Mesendoderm (in vitro differentiated cells): Measurements from ENCODE around the gene AIFM1.

Experiments used
- DNase-seq: peaks from one replicate; pipeline ENCODE4 v3.0.0; 2013
- H2AK5ac ChIP-seq: 2 replicates; pipeline ENCODE4 v1.6.1; 2013; ENCODE audit warnings: low read length, inconsistent platforms
- H2BK120ac ChIP-seq: 2 replicates; pipeline ENCODE4 v1.6.1; 2013; ENCODE audit warnings: low read depth, mild to moderate bottlenecking, low read length, moderate library complexity, mixed read lengths
- H2BK15ac ChIP-seq: replicated peaks from 2 replicates; pipeline ENCODE4 v1.6.1; 2013; ENCODE audit warnings: low read depth, mild to moderate bottlenecking, moderate library complexity
- H2BK5ac ChIP-seq: 2 replicates; pipeline ENCODE4 v1.6.1; 2013; ENCODE audit warnings: low read length, inconsistent platforms
- H3K18ac ChIP-seq: 2 replicates; pipeline ENCODE4 v1.6.1; 2013; ENCODE audit warnings: mild to moderate bottlenecking, low read length, mixed read lengths
- H3K23ac ChIP-seq: one replicate; pipeline ENCODE4 v1.6.1; 2013; ENCODE audit warnings: low read length
- H3K27ac ChIP-seq: 2 replicates; pipeline ENCODE4 v1.5.1; 2013; ENCODE audit warnings: low read depth, mild to moderate bottlenecking, inconsistent platforms, low read length, moderate library complexity
- H3K27me3 ChIP-seq: 2 replicates; pipeline ENCODE4 v1.6.1; 2013; ENCODE audit warnings: low read length, control low read depth, mild to moderate bottlenecking, inconsistent platforms; ENCODE audit not compliant: insufficient read depth, poor library complexity
- H3K36me3 ChIP-seq: 2 replicates; pipeline ENCODE4 v1.6.1; 2013; ENCODE audit warnings: low read length, inconsistent platforms; ENCODE audit not compliant: control insufficient read depth, insufficient read depth
- H3K4ac ChIP-seq: one replicate; pipeline ENCODE4 v1.6.1; 2013; ENCODE audit warnings: low read depth, mild to moderate bottlenecking, low read length, moderate library complexity
- H3K4me1 ChIP-seq: 2 replicates; pipeline ENCODE4 v1.6.1; 2013; ENCODE audit warnings: low read depth, low read length, inconsistent platforms; ENCODE audit not compliant: control insufficient read depth
- H3K4me2 ChIP-seq: 2 replicates; pipeline ENCODE4 v1.6.1; 2013; ENCODE audit warnings: low read length
- H3K4me3 ChIP-seq: 2 replicates; pipeline ENCODE4 v1.5.1; 2013; ENCODE audit warnings: mild to moderate bottlenecking, low read length
- H3K56ac ChIP-seq: one replicate; pipeline ENCODE4 v1.6.1; 2013; ENCODE audit warnings: low read length
- H3K79me1 ChIP-seq: 2 replicates; pipeline ENCODE4 v1.6.1; 2013; ENCODE audit warnings: low read length, inconsistent platforms
- H3K79me2 ChIP-seq: 2 replicates; pipeline ENCODE4 v1.6.1; 2013; ENCODE audit warnings: mild to moderate bottlenecking, low read length; ENCODE audit not compliant: control insufficient read depth, insufficient read depth
- H3K9ac ChIP-seq: 2 replicates; pipeline ENCODE4 v1.6.1; 2013; ENCODE audit warnings: low read length, inconsistent platforms
- H4K5ac ChIP-seq: one replicate; pipeline ENCODE4 v1.6.1; 2013; ENCODE audit warnings: low read length
- H4K8ac ChIP-seq: one replicate; pipeline ENCODE4 v1.6.1; 2013; ENCODE audit warnings: low read depth, mild to moderate bottlenecking, control low read depth, low read length, moderate library complexity
- WGBS: extraction: QIAGEN DNeasy Blood & Tissue Kit; methylation state at CpG from one replicate; pipeline ENCODE4 v1.1.7; 2013; ENCODE audit warnings: low lambda C conversion rate, missing lambda C conversion rate; ENCODE audit not compliant: insufficient coverage; ENCODE audit errors: extremely low coverage; 5-methylcytosine and 5-hydroxymethylcytosine counted together

AIFM1 gene

DNA sequence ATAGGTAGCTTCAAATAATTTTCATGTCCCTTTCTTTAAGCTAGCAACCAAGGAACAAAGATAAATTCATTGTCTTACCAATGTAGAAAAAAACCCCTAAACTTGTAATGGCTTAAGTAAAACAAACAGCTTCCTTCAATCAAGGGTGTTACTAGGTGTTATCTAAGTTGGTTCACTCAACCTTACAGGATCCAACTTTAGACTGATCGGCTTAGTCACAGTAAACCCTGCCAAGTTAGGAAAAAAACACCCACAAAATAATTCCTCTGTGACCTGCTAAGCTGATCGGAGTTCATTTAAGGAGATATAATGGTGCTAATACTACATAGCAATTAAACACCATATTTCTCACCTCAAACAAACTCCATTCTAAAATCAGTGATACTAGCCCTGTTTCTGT, 10.1 kb downstream of the AIFM1 start:
- no peaks in the 10 kb centered on the region for H3K79me2 ChIP-seq
- H3K36me3 ChIP-seq: no peaks in the 10 kb centered on the region
- no peak overlapping the region for H2BK120ac ChIP-seq
- no peak overlapping the region for H3K27ac ChIP-seq
- H3K56ac ChIP-seq: no peak overlapping the region
- H3K18ac ChIP-seq: no peak overlapping the region
- H3K4me1 ChIP-seq: no peaks in the 10 kb centered on the region
- H3K4ac ChIP-seq: no peak overlapping the region
- no peak overlapping the region for H3K23ac ChIP-seq
- H2BK5ac ChIP-seq: no peak overlapping the region
- no peak overlapping the region for H3K9ac ChIP-seq
- DNase-seq: no peak
- no peak overlapping the region for H4K5ac ChIP-seq
- no peak overlapping the region for H3K4me2 ChIP-seq
- no peak overlapping the region for H2AK5ac ChIP-seq
- H3K4me3 ChIP-seq: no peak overlapping the region
- no peaks in the 10 kb centered on the region for H3K79me1 ChIP-seq
- no peak overlapping the region for H2BK15ac ChIP-seq
- no peaks in the 10 kb centered on the region for H3K27me3 ChIP-seq
- WGBS: no CpG with 5 or more reads among the region's 2 CpGs
- no peak overlapping the region for H4K8ac ChIP-seq

DNA sequence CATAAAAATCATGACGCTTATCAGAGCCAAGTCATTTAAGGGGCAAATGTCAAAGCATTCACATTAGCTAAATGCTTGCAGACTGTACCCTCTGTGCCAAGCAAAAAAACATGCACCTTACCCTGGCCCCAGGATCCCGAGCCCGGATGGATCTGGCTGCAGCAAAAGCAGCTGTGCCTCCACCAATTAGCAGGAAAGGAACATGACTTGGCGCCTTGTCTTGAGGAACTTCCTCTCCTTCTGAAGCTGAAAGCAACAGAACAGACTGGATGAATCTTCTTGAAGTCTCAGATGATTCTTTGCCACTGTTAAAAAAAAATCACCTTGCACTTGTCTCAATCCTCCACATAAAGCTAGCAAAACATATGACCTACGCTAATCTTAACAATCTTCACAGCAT, 18.0 kb downstream of the AIFM1 start:
- Histone ChIP-seq H3K9ac (no peak overlapping the region), H3K27ac (no peak overlapping the region), H3K4me2 (no peak overlapping the region), H3K56ac (no peak overlapping the region), H3K79me2 (no peaks in the 10 kb centered on the region), H2BK5ac (no peak overlapping the region), H3K4me3 (no peak overlapping the region), H3K18ac (no peak overlapping the region), H4K5ac (no peak overlapping the region), H2BK15ac (no peak overlapping the region), H3K36me3 (no peaks in the 10 kb centered on the region), H3K79me1 (no peaks in the 10 kb centered on the region), H4K8ac (no peak overlapping the region), H2AK5ac (no peak overlapping the region), H3K27me3 (no peaks in the 10 kb centered on the region), H2BK120ac (no peak overlapping the region), H3K4me1 (no peaks in the 10 kb centered on the region), H3K23ac (no peak overlapping the region), H3K4ac (no peak overlapping the region)
- WGBS: no CpG with 5 or more reads among the region's 5 CpGs
- no peak for DNase-seq

DNA sequence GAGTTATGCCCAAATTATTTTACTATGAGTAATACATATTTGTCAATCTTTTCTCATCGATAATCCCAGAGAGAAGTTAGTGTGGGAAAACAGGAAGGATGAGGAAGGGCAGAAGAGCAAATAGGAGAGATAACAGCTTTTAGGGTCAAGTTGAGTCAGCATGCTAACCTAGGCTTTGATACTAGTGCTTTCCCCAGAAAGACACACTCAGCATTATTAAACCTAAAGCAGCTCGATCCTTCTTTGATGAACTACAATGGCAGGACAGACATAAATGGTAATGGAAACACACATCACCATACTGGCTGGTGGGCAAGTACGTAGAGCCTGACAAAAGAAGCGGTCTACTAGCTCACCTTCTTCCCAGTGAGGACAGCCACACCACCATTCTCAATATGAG, 20.5 kb downstream of the AIFM1 start:
- Histone ChIP-seq H3K18ac (no peak overlapping the region), H3K79me2 (no peaks in the 10 kb centered on the region), H4K5ac (no peak overlapping the region), H3K27me3 (no peaks in the 10 kb centered on the region), H3K27ac (no peak overlapping the region), H2AK5ac (no peak overlapping the region), H3K4me3 (no peak overlapping the region), H4K8ac (no peak overlapping the region), H3K9ac (no peak overlapping the region), H2BK5ac (no peak overlapping the region), H3K56ac (no peak overlapping the region), H3K4ac (no peak overlapping the region), H3K4me2 (no peak overlapping the region), H3K36me3 (no peaks in the 10 kb centered on the region), H3K23ac (no peak overlapping the region), H3K79me1 (no peaks in the 10 kb centered on the region), H2BK120ac (no peak overlapping the region), H2BK15ac (no peak overlapping the region), H3K4me1 (no peaks in the 10 kb centered on the region)
- DNase-seq: no peak
- WGBS: no CpG with 5 or more reads among the region's 4 CpGs

DNA sequence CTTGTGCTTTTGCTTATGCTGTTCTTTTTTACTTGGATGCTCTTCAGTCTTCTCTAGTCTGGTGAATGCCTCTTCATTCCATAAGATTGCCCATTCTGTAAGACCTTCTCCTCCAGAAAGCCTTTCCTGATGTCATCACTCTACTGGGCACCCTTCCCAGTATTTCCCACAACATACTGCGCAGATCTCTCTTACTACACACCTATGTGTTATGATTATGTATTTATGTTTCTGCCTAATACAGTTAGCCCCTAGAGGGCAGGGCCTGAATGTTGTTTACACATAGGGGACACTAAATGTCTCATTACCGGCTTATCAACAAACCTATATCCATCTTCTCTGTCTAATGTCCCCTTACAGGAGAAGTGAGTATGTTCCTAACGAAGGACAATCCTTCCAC, 21.1 kb downstream of the AIFM1 start:
- Histone ChIP-seq H4K8ac (no peak overlapping the region), H3K79me2 (no peaks in the 10 kb centered on the region), H3K18ac (no peak overlapping the region), H3K23ac (no peak overlapping the region), H2BK5ac (no peak overlapping the region), H3K4me2 (no peak overlapping the region), H2BK15ac (no peak overlapping the region), H3K4me3 (no peak overlapping the region), H3K27ac (no peak overlapping the region), H3K56ac (no peak overlapping the region), H2AK5ac (no peak overlapping the region), H2BK120ac (no peak overlapping the region), H4K5ac (no peak overlapping the region), H3K4me1 (no peaks in the 10 kb centered on the region), H3K9ac (no peak overlapping the region), H3K36me3 (no peaks in the 10 kb centered on the region), H3K27me3 (no peaks in the 10 kb centered on the region), H3K79me1 (no peaks in the 10 kb centered on the region), H3K4ac (no peak overlapping the region)
- no CpG with 5 or more reads among the region's 3 CpGs for WGBS
- DNase-seq: no peak

DNA sequence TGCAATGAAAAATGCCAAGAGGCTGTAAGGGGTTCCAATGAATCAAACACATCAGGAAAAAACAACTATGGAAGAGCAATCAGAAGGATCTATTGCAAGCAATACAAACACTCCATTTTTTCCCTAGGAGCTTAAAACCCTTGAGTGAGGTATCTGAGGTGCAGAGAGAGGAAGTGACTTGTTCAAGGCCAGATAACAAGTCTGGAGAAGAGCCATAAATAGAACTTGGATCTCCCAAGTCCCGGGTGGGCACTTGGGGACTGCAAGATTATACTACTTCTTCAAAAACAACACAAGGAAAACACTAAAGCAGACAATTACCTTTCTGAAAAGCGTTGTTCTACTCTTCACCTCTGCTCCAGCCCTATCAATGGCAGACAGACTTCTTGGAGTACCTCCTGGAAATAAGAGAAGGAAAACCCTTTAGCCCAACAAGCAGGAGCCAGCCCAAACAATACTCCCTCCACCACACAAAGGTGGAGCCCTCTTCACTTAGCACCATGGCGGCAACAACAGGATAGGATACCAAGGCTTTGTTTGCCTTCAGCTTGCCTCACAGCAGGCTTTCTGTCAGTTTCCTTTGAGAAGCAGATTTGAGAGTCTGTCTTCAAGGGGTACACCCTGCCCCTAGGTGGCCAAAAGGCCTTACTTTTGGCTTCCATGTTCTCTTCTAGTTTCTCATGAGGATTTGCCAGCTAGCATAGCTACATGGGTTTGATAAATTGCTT, 26.0 kb downstream of the AIFM1 start:
- Histone ChIP-seq H3K4ac (no peak overlapping the region), H3K56ac (no peak overlapping the region), H4K8ac (no peak overlapping the region), H3K27me3 (no peaks in the 10 kb centered on the region), H2BK5ac (no peak overlapping the region), H2BK15ac (no peak overlapping the region), H4K5ac (no peak overlapping the region), H3K9ac (no peak overlapping the region), H2AK5ac (no peak overlapping the region), H3K79me1 (no peaks in the 10 kb centered on the region), H3K23ac (no peak overlapping the region), H2BK120ac (no peak overlapping the region), H3K36me3 (no peaks in the 10 kb centered on the region), H3K4me3 (no peak overlapping the region), H3K4me2 (no peak overlapping the region), H3K79me2 (no peaks in the 10 kb centered on the region), H3K18ac (no peak overlapping the region), H3K4me1 (no peaks in the 10 kb centered on the region), H3K27ac (no peak overlapping the region)
- no CpG with 5 or more reads among the region's 3 CpGs for WGBS
- peak; percentile 55 for DNase-seq

DNA sequence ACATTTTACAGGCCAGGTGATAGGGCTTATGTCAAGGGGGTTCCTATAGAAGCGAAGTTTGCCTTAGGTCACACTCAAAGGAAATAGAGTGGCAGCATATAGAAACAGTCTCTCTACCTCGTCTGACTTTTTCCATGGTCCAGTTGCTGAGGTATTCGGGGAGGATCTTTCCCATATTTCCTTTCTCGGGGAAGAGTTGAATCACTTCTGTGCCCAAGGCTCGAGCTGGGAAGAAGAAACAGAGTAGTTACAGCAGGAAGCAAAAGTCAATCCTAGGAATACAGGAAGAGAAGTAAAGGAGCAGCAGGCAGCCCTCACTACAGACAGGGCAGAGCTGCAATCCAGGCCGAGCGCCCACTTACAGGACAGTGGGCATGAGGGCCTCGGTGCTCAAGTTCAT, 28.7 kb downstream of the AIFM1 start:
- no peak overlapping the region for H3K56ac ChIP-seq
- H3K4me2 ChIP-seq: no peak overlapping the region
- no peak for DNase-seq
- no peaks in the 10 kb centered on the region for H3K4me1 ChIP-seq
- H3K18ac ChIP-seq: no peak overlapping the region
- no peaks in the 10 kb centered on the region for H3K79me1 ChIP-seq
- no peak overlapping the region for H2AK5ac ChIP-seq
- H3K9ac ChIP-seq: no peak overlapping the region
- no peaks in the 10 kb centered on the region for H3K79me2 ChIP-seq
- no peak overlapping the region for H3K23ac ChIP-seq
- no peak overlapping the region for H2BK5ac ChIP-seq
- no peaks in the 10 kb centered on the region for H3K27me3 ChIP-seq
- H3K4ac ChIP-seq: no peak overlapping the region
- H2BK120ac ChIP-seq: no peak overlapping the region
- no peak overlapping the region for H2BK15ac ChIP-seq
- no peak overlapping the region for H4K8ac ChIP-seq
- no peak overlapping the region for H3K4me3 ChIP-seq
- WGBS: no CpG with 5 or more reads among the region's 8 CpGs
- no peaks in the 10 kb centered on the region for H3K36me3 ChIP-seq
- no peak overlapping the region for H3K27ac ChIP-seq
- no peak overlapping the region for H4K5ac ChIP-seq
